ENCODE measurements around the gene NECTIN3.

NECTIN3 gene

DNA sequence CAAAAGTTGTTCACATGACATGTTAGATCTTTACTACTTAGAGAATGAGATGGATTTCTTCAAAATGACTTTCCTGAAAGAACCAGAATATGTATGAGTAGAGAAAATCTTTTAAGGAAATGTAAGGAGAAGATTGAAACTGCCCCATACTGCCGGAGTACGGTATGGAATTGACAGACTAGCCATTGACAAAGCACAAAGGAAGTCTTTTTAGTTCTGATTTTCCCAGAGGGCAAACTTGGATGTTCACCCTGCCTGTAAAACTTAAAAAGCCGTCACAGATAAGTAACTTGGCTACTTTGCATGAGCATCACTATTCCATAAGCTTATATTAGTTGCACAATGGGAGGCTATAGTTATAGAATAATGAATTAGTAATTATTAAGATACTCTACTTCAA is 93.8 kb downstream of the NECTIN3 start:
- Histone ChIP-seq H3K79me2 (ENCODE audit: low read length) (no peaks in the 10 kb centered on the region), H3K27me3 (replicated peaks; ENCODE audit: insufficient read depth, low read length) (no peaks in the 10 kb centered on the region), H3F3A (ENCODE audit: insufficient read depth, low read length) (no peaks in the 10 kb centered on the region), H3K4me3 (ENCODE audit: low read length) (no peak overlapping the region), H4K20me1 (ENCODE audit: insufficient read depth, low read length) (no peaks in the 10 kb centered on the region), H3K9ac (ENCODE audit: low read length) (no peak overlapping the region), H3K9me2 (replicated peaks; ENCODE audit: insufficient read depth, low read length) (no peaks in the 10 kb centered on the region), H2AFZ (ENCODE audit: low read length) (no peak overlapping the region), H3K4me2 (ENCODE audit: low read depth, low read length) (no peak overlapping the region), H3K9me3 (replicated peaks; ENCODE audit: insufficient read depth, low read length) (no peaks in the 10 kb centered on the region), H3K36me3 (replicated peaks; ENCODE audit: insufficient read depth, low read length) (no peaks in the 10 kb centered on the region), H3K27ac (ENCODE audit: low read length) (no peak overlapping the region), H3K4me1 (ENCODE audit: low read length) (no peaks in the 10 kb centered on the region)
- DNase-seq = no peak
- TF ChIP-seq, protein P1, sequence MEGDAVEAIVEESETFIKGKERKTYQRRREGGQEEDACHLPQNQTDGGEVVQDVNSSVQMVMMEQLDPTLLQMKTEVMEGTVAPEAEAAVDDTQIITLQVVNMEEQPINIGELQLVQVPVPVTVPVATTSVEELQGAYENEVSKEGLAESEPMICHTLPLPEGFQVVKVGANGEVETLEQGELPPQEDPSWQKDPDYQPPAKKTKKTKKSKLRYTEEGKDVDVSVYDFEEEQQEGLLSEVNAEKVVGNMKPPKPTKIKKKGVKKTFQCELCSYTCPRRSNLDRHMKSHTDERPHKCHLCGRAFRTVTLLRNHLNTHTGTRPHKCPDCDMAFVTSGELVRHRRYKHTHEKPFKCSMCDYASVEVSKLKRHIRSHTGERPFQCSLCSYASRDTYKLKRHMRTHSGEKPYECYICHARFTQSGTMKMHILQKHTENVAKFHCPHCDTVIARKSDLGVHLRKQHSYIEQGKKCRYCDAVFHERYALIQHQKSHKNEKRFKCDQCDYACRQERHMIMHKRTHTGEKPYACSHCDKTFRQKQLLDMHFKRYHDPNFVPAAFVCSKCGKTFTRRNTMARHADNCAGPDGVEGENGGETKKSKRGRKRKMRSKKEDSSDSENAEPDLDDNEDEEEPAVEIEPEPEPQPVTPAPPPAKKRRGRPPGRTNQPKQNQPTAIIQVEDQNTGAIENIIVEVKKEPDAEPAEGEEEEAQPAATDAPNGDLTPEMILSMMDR (IDR thresholded peaks at IDR 0.05; ENCODE audit: low read length) = no peak
- TF ChIP-seq EZH2phosphoT487 (IDR thresholded peaks at IDR 0.05; ENCODE audit: low read length) (no peak), EZH2 (optimal IDR thresholded peaks at IDR 0.05; ENCODE audit: low read depth, low read length) (no peak)

DNA sequence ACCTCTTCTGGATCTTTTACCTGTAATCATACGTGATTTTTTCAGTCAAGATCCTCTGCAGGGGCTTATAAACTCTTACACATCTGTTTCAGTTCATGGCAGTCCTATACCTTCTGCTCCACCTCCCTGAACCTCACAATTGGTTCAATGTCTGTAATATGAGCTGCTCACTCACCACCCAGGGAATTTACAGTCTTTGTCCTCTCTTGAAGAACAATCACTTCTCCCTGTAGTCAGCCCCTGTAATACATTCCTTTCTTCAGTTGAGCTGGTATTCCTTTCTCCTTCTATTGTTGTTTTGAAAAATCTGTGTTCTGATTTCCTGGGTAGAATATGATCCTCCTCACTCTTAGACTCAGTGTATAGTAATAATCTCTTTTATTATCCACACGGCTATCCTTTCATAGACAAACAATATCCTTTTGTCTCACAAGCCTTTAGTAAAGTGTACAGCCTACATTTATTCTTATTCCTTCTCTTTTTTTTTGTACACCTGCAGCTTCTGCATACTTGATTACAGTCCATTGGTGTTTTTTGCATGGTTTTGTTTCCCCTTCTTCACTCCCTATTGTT is 101.8 kb downstream of the NECTIN3 start:
- Histone ChIP-seq H3K9me3 (replicated peaks; ENCODE audit: insufficient read depth, low read length) (no peaks in the 10 kb centered on the region), H2AFZ (ENCODE audit: low read length) (no peak overlapping the region), H3K79me2 (ENCODE audit: low read length) (no peaks in the 10 kb centered on the region), H4K20me1 (ENCODE audit: insufficient read depth, low read length) (no peaks in the 10 kb centered on the region), H3K4me2 (ENCODE audit: low read depth, low read length) (no peak overlapping the region), H3K9me2 (replicated peaks; ENCODE audit: insufficient read depth, low read length) (no peaks in the 10 kb centered on the region), H3K9ac (ENCODE audit: low read length) (no peak overlapping the region), H3K27me3 (replicated peaks; ENCODE audit: insufficient read depth, low read length) (no peaks in the 10 kb centered on the region), H3K4me1 (ENCODE audit: low read length) (no peaks in the 10 kb centered on the region), H3K36me3 (replicated peaks; ENCODE audit: insufficient read depth, low read length) (no peaks in the 10 kb centered on the region), H3F3A (ENCODE audit: insufficient read depth, low read length) (no peaks in the 10 kb centered on the region), H3K4me3 (ENCODE audit: low read length) (no peak overlapping the region), H3K27ac (ENCODE audit: low read length) (no peak overlapping the region)
- no peak for DNase-seq
- TF ChIP-seq, protein P1 (IDR thresholded peaks at IDR 0.05; ENCODE audit: low read length) = no peak
- TF ChIP-seq EZH2 (optimal IDR thresholded peaks at IDR 0.05; ENCODE audit: low read depth, low read length) (no peak), EZH2phosphoT487 (IDR thresholded peaks at IDR 0.05; ENCODE audit: low read length) (no peak)

DNA sequence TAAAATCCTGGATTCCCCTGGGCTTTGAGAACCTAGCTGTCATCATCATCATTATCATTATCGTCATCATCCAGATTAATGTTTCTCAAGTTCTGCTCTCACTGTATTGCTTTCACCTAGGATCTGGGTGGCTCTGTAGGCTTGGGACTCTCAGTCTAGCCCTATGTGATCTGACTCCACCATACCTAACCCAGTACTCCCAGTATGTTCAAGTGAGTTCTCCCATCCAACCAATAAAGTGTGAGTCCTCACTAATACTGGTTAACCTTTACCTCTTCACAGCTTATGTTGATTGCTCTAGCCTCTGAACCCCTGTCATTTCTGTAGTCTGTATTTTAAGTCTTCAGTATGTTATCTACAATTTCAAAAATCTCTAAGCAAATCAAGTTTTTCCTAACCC is 102.3 kb downstream of the NECTIN3 start:
- no peaks in the 10 kb centered on the region for H4K20me1 ChIP-seq (ENCODE audit: insufficient read depth, low read length)
- H3K4me1 ChIP-seq (ENCODE audit: low read length) = no peaks in the 10 kb centered on the region
- no peak overlapping the region for H3K27ac ChIP-seq (ENCODE audit: low read length)
- DNase-seq = no peak
- no peaks in the 10 kb centered on the region for H3K27me3 ChIP-seq (replicated peaks; ENCODE audit: insufficient read depth, low read length)
- H3K9me2 ChIP-seq (replicated peaks; ENCODE audit: insufficient read depth, low read length) = no peaks in the 10 kb centered on the region
- no peaks in the 10 kb centered on the region for H3F3A ChIP-seq (ENCODE audit: insufficient read depth, low read length)
- H3K79me2 ChIP-seq (ENCODE audit: low read length) = no peaks in the 10 kb centered on the region
- no peak overlapping the region for H3K4me2 ChIP-seq (ENCODE audit: low read depth, low read length)
- H3K9ac ChIP-seq (ENCODE audit: low read length) = no peak overlapping the region
- no peaks in the 10 kb centered on the region for H3K36me3 ChIP-seq (replicated peaks; ENCODE audit: insufficient read depth, low read length)
- no peak overlapping the region for H2AFZ ChIP-seq (ENCODE audit: low read length)
- TF ChIP-seq, protein P1 (IDR thresholded peaks at IDR 0.05; ENCODE audit: low read length) = no peak
- TF ChIP-seq EZH2 (optimal IDR thresholded peaks at IDR 0.05; ENCODE audit: low read depth, low read length) (no peak), EZH2phosphoT487 (IDR thresholded peaks at IDR 0.05; ENCODE audit: low read length) (no peak)
- H3K9me3 ChIP-seq (replicated peaks; ENCODE audit: insufficient read depth, low read length) = no peaks in the 10 kb centered on the region
- no peak overlapping the region for H3K4me3 ChIP-seq (ENCODE audit: low read length)

All from MM.1S (cell line).